NCI-H187 (cell line): ENCODE results near the gene GOLGA2.

Source experiments
- DNase-seq, 2 experiments: peaks; one replicate each; lab custom pipeline; 2025; lab: John Stamatoyannopoulos, UW

Gene GOLGA2

GRCh38 chr9:128213746-128214497 lies 61.9 kb downstream of the GOLGA2 start:
- no peak for DNase-seq

GRCh38 chr9:128211981-128212281 lies 63.9 kb downstream of the GOLGA2 start:
- DNase-seq = no peak

- DNase-seq = no peak
Measured at GRCh38 chr9:128211186-128211980, 64.4 kb downstream of the GOLGA2 start.

- no peak for DNase-seq
Measured at GRCh38 chr9:128208946-128209669, 66.7 kb downstream of the GOLGA2 start.

DNA sequence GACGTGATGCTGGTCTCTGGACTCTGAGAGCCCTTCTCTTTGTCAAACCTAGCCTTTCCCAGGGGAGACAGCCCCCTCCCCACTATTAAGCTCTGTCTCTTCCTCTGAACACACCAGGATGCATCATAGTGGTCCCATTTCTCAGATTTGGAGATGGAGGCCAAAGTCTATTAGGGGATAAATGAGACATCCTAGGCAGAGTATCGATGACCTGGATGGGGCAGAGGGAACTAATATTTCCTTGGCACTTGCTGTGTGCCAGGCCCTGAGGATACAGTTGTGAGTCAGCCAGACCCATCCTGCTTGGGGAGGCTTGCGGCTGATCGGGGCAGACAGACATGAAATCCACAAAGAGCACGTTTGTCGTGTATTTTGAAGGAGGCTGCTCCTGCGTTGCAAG lies 67.4 kb downstream of the GOLGA2 start:
- no peak for DNase-seq

- DNase-seq = no peak
Measured at GRCh38 chr9:128206916-128207910, 68.6 kb downstream of the GOLGA2 start.

DNA sequence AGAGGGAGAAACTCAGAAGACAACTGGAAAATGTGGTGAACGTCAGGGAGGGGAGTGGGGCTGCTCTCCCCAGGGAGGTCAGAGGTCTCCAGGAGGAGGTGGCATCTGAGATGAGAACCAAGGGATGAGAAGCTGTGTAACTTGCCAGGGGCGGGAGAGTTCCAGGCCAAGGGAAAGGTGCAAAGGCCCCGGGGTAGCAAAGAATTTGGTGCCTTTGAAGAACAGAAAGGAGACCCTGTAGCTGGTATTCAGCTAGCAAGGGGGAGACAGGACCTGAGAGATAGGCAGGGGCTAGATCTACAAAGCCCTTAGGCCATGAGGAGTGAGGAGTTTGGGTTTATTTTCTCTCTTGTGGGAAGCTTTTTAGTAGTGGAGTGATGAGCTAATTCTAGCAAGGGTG lies 69.3 kb downstream of the GOLGA2 start:
- no peak for DNase-seq
